Uterus (tissue), 2 donors: ENCODE measurements around the gene CIROP.

ENCODE experiments used
- POLR2A ChIP-seq, 2 donors: fragments of 450-650 bp; IDR thresholded peaks; one replicate each; pipeline ENCODE4 v1.6.1; 2016; ENCODE audit warnings: antibody characterized with exemption in 2 of 2, mild to moderate bottlenecking in 1 of 2, moderate library complexity in 1 of 2
- TF ChIP-seq, protein P1 (sequence below), 4 experiments: fragments of 200-600 bp in 2 of 4; fragments of 450-650 bp in 2 of 4; sonication (generic) in 2 of 4; IDR thresholded peaks; one replicate each; pipeline ENCODE4 v1.5.1; 2016 to 2019; ENCODE audit warnings: antibody characterized with exemption in 4 of 4, mild to moderate bottlenecking in 2 of 4, moderate library complexity in 1 of 4

- TF ChIP-seq, protein P1, sequence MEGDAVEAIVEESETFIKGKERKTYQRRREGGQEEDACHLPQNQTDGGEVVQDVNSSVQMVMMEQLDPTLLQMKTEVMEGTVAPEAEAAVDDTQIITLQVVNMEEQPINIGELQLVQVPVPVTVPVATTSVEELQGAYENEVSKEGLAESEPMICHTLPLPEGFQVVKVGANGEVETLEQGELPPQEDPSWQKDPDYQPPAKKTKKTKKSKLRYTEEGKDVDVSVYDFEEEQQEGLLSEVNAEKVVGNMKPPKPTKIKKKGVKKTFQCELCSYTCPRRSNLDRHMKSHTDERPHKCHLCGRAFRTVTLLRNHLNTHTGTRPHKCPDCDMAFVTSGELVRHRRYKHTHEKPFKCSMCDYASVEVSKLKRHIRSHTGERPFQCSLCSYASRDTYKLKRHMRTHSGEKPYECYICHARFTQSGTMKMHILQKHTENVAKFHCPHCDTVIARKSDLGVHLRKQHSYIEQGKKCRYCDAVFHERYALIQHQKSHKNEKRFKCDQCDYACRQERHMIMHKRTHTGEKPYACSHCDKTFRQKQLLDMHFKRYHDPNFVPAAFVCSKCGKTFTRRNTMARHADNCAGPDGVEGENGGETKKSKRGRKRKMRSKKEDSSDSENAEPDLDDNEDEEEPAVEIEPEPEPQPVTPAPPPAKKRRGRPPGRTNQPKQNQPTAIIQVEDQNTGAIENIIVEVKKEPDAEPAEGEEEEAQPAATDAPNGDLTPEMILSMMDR (IDR thresholded peaks at IDR 0.05) = no peak
- no peak for TF ChIP-seq POLR2A (IDR thresholded peaks at IDR 0.05)
Observed at GRCh38 chr14:23143911-23144310, 39.1 kb upstream of the CIROP start.
